Astrocyte (in vitro differentiated cells and primary cell): ENCODE data around the gene TMEM266. TPM values are rescaled to one million over a fixed set of nuclear protein-coding genes. Genes with fewer than 3 reads are reported as not detected.

Source experiments
- DNase-seq: peaks from one replicate; pipeline ENCODE4 v3.0.0-alpha.2; 2010; ENCODE audit warnings: low read depth
- FAIRE-seq: peaks from 2 replicates; lab custom pipeline; 2011; peaks lifted over from hg19 to GRCh38; lab: Jason Lieb, UNC
- H2AFZ ChIP-seq: 2 replicates; pipeline ENCODE4 v1.6.0; 2012; ENCODE audit warnings: low read depth, low read length, inconsistent platforms
- H3K27ac ChIP-seq: 2 replicates; pipeline ENCODE4 v1.5.1; 2011; ENCODE audit warnings: low read depth, low read length, inconsistent platforms
- H3K27me3 ChIP-seq: 2 replicates; pipeline ENCODE4 v1.6.0; 2011; ENCODE audit warnings: low read length, inconsistent platforms; ENCODE audit not compliant: insufficient read depth
- H3K36me3 ChIP-seq: 2 replicates; pipeline ENCODE4 v1.5.1; 2011; ENCODE audit warnings: low read length, inconsistent platforms; ENCODE audit not compliant: insufficient read depth
- H3K4me1 ChIP-seq: 2 replicates; pipeline ENCODE4 v1.5.1; 2011; ENCODE audit warnings: low read length, inconsistent platforms; ENCODE audit not compliant: insufficient read depth
- H3K4me2 ChIP-seq: 2 replicates; pipeline ENCODE4 v1.6.0; 2012; ENCODE audit warnings: low read length, inconsistent platforms
- H3K4me3 ChIP-seq: 2 replicates; pipeline ENCODE4 v1.5.1; 2011; ENCODE audit warnings: low read depth, mild to moderate bottlenecking, low read length, inconsistent platforms; ENCODE audit not compliant: insufficient read depth
- H3K79me2 ChIP-seq: 2 replicates; pipeline ENCODE4 v1.6.0; 2012; ENCODE audit warnings: mild to moderate bottlenecking, low read length, inconsistent platforms; ENCODE audit not compliant: insufficient read depth
- H3K9ac ChIP-seq: 2 replicates; pipeline ENCODE4 v1.6.0; 2012; ENCODE audit warnings: mild to moderate bottlenecking, low read length, inconsistent platforms
- H3K9me3 ChIP-seq: 2 replicates; pipeline ENCODE4 v1.5.1; 2012; ENCODE audit warnings: low read depth, mild to moderate bottlenecking, low read length, inconsistent platforms; ENCODE audit not compliant: insufficient read depth
- H4K20me1 ChIP-seq: 2 replicates; pipeline ENCODE4 v1.6.0; 2012; ENCODE audit warnings: low read length, inconsistent platforms; ENCODE audit not compliant: insufficient read depth
- H3K27ac Mint-ChIP-seq: one replicate; pipeline ENCODE4 v1.8.0; 2021; ENCODE audit warnings: mild to moderate bottlenecking, mixed read lengths; ENCODE audit not compliant: unreplicated experiment
- H3K27me3 Mint-ChIP-seq: one replicate; pipeline ENCODE4 v1.8.0; 2021; ENCODE audit warnings: low read depth, mixed read lengths; ENCODE audit not compliant: unreplicated experiment
- H3K36me3 Mint-ChIP-seq: one replicate; pipeline ENCODE4 v1.8.0; 2021; ENCODE audit warnings: low read depth, mixed read lengths; ENCODE audit not compliant: unreplicated experiment
- H3K4me1 Mint-ChIP-seq: one replicate; pipeline ENCODE4 v1.8.0; 2021; ENCODE audit warnings: low read depth, mixed read lengths; ENCODE audit not compliant: unreplicated experiment
- H3K4me3 Mint-ChIP-seq: one replicate; pipeline ENCODE4 v1.8.0; 2021; ENCODE audit warnings: mild to moderate bottlenecking, moderate library complexity, mixed read lengths; ENCODE audit not compliant: unreplicated experiment
- H3K9me3 Mint-ChIP-seq: one replicate; pipeline ENCODE4 v1.8.0; 2021; ENCODE audit warnings: mild to moderate bottlenecking, mixed read lengths; ENCODE audit not compliant: unreplicated experiment
- CTCF ChIP-seq: IDR thresholded peaks from 2 replicates; pipeline ENCODE4 v1.5.1; 2011; ENCODE audit warnings: low read depth, mild to moderate bottlenecking, inconsistent platforms, low read length, moderate library complexity; ENCODE audit not compliant: insufficient read depth
- EZH2 ChIP-seq: IDR thresholded peaks from 2 replicates; pipeline ENCODE4 v1.6.1; 2012; ENCODE audit warnings: mild to moderate bottlenecking, low read length, inconsistent platforms; ENCODE audit not compliant: insufficient read depth
- total RNA-seq: library from RNA; stranded (reverse); gene quantifications from 2 replicates; pipeline ENCODE4 v1.2.1, GENCODE V29; 2021

Gene TMEM266
- total RNA-seq, 1 donor from 2014 or later = 0.36 TPM

GRCh38 chr15:76153241-76154197, 93.7 kb downstream of the TMEM266 start:
- DNase-seq (no peak), FAIRE-seq (no peak)
- no peak overlapping the region for H3K9ac ChIP-seq
- peaks cover 20% of the 10 kb centered on the region for H3K27me3 Mint-ChIP-seq
- H2AFZ ChIP-seq = no peak overlapping the region
- H3K4me3 Mint-ChIP-seq = no peak overlapping the region
- H3K4me1 ChIP-seq = no peaks in the 10 kb centered on the region
- H3K79me2 ChIP-seq = no peaks in the 10 kb centered on the region
- peaks cover 11% of the 10 kb centered on the region for H3K4me1 Mint-ChIP-seq
- no peaks in the 10 kb centered on the region for H3K36me3 ChIP-seq
- H3K36me3 Mint-ChIP-seq = no peaks in the 10 kb centered on the region
- H3K27me3 ChIP-seq = no peaks in the 10 kb centered on the region
- H3K4me3 ChIP-seq = no peak overlapping the region
- H3K9me3 Mint-ChIP-seq = no peaks in the 10 kb centered on the region
- H4K20me1 ChIP-seq = no peaks in the 10 kb centered on the region
- no peaks in the 10 kb centered on the region for H3K9me3 ChIP-seq
- no peak overlapping the region for H3K4me2 ChIP-seq
- no peak overlapping the region for H3K27ac Mint-ChIP-seq
- no peak overlapping the region for H3K27ac ChIP-seq
- TF ChIP-seq CTCF (no peak), EZH2 (no peak)

GRCh38 chr15:76155731-76156130, 95.9 kb downstream of the TMEM266 start:
- H3K36me3 Mint-ChIP-seq = no peaks in the 10 kb centered on the region
- peaks cover 32% of the 10 kb centered on the region for H3K27me3 Mint-ChIP-seq
- FAIRE-seq (no peak), DNase-seq (no peak)
- no peaks in the 10 kb centered on the region for H3K4me1 ChIP-seq
- H3K4me2 ChIP-seq = no peak overlapping the region
- no peaks in the 10 kb centered on the region for H4K20me1 ChIP-seq
- no peak overlapping the region for H3K27ac Mint-ChIP-seq
- H3K27me3 ChIP-seq = peaks cover 3% of the 10 kb centered on the region
- no peak overlapping the region for H3K27ac ChIP-seq
- H3K9me3 Mint-ChIP-seq = no peaks in the 10 kb centered on the region
- H3K36me3 ChIP-seq = no peaks in the 10 kb centered on the region
- no peaks in the 10 kb centered on the region for H3K79me2 ChIP-seq
- no peak overlapping the region for H3K9ac ChIP-seq
- no peak overlapping the region for H3K4me3 Mint-ChIP-seq
- H3K4me3 ChIP-seq = no peak overlapping the region
- TF ChIP-seq CTCF (no peak), EZH2 (no peak)
- H3K4me1 Mint-ChIP-seq = peaks cover 9% of the 10 kb centered on the region
- H2AFZ ChIP-seq = no peak overlapping the region
- no peaks in the 10 kb centered on the region for H3K9me3 ChIP-seq

GRCh38 chr15:76158226-76158625, 98.4 kb downstream of the TMEM266 start:
- Histone ChIP-seq H2AFZ (no peak overlapping the region), H4K20me1 (no peaks in the 10 kb centered on the region), H3K4me2 (no peak overlapping the region), H3K36me3 (no peaks in the 10 kb centered on the region), H3K4me3 (no peak overlapping the region), H3K9ac (no peak overlapping the region), H3K79me2 (no peaks in the 10 kb centered on the region), H3K9me3 (no peaks in the 10 kb centered on the region), H3K27ac (no peak overlapping the region), H3K27me3 (peaks cover 3% of the 10 kb centered on the region), H3K4me1 (no peaks in the 10 kb centered on the region)
- Mint-ChIP-seq H3K4me3 (no peak overlapping the region), H3K36me3 (no peaks in the 10 kb centered on the region), H3K4me1 (peaks cover 5% of the 10 kb centered on the region), H3K9me3 (no peaks in the 10 kb centered on the region), H3K27me3 (peaks cover 31% of the 10 kb centered on the region), H3K27ac (no peak overlapping the region)
- TF ChIP-seq CTCF (no peak), EZH2 (no peak)
- FAIRE-seq (no peak), DNase-seq (no peak)
